ENCODE data around the gene SAMD14.

SAMD14 gene

GRCh38 chr17:50112694-50113093, 17.3 kb downstream of the SAMD14 start:
- DNase-seq (ENCODE audit: low read depth in 2 of 2): no peak

- DNase-seq (ENCODE audit: low read depth in 2 of 2): no peak
These were observed 18.0 kb downstream of the SAMD14 start for GRCh38 chr17:50111673-50112655.

- no peak for DNase-seq (ENCODE audit: low read depth in 2 of 2)
These were observed 19.2 kb downstream of the SAMD14 start for GRCh38 chr17:50110591-50111349.

DNA sequence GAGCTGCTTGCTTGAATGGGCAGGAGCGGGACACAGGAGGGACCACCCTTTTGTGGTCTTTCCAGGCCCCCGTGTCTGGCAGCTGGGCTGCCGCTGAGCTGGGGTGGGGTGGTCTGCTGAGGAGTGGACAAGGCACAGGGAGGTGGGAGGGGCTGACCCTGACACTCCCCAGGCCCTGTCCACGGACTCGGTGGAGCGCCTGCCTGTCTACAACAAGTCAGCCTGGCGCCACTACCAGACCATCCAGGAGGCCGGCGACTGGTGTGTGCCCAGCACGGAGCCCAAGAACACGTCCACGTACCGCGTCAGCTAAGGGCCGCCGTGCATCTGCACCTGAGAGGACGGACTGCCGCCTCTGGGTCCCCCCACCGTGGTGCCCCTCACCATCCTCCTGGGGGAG, 20.2 kb downstream of the SAMD14 start:
- DNase-seq (ENCODE audit: low read depth in 2 of 2): no peak

GRCh38 chr17:50109207-50109606, 20.8 kb downstream of the SAMD14 start:
- no peak for DNase-seq (ENCODE audit: low read depth in 2 of 2)

- no peak for DNase-seq (ENCODE audit: low read depth in 2 of 2)
These were observed 21.4 kb downstream of the SAMD14 start for GRCh38 chr17:50108556-50108955.

DNA sequence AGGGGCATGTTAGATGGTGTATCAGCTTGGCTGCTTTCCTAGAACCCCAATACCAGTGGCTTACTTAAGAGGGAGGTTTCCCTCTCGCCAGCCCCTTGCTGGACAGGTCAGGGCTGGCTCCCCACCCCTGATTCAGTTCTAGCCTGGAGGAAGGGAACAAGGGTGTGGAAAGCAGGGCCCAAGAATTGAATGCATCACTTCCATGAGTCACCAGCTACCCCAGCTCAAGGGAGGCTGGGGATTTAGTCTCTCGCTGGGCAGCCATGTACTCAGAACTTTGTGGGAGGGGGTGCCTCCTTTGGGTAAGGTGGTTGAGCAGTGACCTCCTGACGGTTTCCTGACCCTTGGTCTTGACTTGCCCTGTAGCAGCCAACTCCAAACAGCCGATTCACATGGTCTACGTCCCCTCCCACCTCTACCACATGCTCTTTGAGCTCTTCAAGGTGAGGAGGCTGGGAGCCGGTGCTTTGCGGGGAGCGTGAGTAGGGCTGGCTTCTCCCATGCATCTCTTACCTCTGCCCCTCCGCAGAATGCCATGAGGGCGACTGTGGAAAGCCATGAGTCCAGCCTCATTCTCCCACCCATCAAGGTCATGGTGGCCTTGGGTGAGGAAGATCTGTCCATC, 22.1 kb downstream of the SAMD14 start:
- DNase-seq (ENCODE audit: low read depth in 2 of 2): no peak

GRCh38 chr17:50106393-50107131, 23.4 kb downstream of the SAMD14 start:
- no peak for DNase-seq (ENCODE audit: low read depth in 2 of 2)

DNA sequence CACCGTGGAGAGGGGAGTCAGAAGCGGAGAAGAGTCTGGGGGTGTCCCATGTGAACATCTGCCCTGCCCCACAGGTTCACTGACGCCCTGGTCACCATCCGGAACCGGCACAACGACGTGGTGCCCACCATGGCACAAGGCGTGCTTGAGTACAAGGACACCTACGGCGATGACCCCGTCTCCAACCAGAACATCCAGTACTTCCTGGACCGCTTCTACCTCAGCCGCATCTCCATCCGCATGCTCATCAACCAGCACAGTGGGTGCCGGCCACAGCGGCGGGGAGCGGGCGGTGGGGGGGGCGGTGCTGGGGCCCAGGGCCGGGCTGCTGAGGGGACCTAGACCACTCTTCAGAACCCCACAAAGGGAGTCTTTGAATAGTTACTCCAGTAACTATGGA, 24.1 kb downstream of the SAMD14 start:
- no peak for DNase-seq (ENCODE audit: low read depth in 2 of 2)

DNA sequence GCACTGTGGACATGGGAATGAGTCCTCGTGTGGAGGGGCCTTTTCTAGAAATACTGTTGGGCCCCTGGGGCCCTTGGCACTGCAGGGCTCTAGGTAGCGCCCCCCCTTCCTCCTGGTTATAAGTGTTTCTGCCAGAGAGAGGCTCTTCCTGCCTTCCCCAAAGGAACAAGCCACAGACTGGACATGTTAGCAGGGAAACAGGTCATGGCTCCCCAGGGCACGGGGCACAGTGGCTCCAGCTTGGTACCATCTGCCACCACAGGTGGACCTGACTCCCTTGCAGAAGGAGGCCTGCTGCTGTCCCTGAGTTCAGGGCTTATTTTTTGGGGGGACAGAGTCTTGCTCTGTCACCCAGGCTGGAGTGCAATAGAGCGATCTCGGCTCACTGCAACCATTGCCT, 26.0 kb downstream of the SAMD14 start:
- DNase-seq (ENCODE audit: low read depth in 2 of 2): no peak

DNA sequence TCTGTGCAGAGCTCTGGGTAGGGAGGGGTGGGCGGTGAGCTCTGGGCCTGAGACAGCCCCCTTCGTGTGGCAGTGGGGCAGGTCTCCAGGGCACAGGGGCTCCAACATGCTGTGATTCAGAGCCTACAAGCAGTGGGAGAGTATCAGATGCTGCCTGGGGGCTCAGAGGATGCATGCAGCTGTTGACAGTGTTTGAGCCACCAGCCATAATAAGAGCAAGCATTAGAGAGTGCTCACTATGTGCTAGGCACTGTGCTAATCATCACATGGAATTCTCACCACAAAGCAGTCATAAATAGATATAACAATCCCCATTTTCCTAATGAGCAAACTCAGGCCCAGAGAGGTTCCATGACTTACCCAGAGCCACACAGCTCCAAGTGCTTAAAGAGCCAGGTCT, 26.7 kb downstream of the SAMD14 start:
- DNase-seq (ENCODE audit: low read depth in 2 of 2): no peak

- no peak for DNase-seq (ENCODE audit: low read depth in 2 of 2)
These were observed 27.6 kb downstream of the SAMD14 start for GRCh38 chr17:50102164-50102991.

- no peak for DNase-seq (ENCODE audit: low read depth in 2 of 2)
These were observed 28.4 kb downstream of the SAMD14 start for GRCh38 chr17:50101346-50102163.

- no peak for DNase-seq (ENCODE audit: low read depth in 2 of 2)
These were observed 29.0 kb downstream of the SAMD14 start for GRCh38 chr17:50100921-50101345.

- DNase-seq (ENCODE audit: low read depth in 2 of 2): no peak
These were observed 29.5 kb downstream of the SAMD14 start for GRCh38 chr17:50100480-50100883.

GRCh38 chr17:50099003-50099402, 31.0 kb downstream of the SAMD14 start:
- no peak for DNase-seq (ENCODE audit: low read depth in 2 of 2)

- no peak for DNase-seq (ENCODE audit: low read depth in 2 of 2)
These were observed 31.4 kb downstream of the SAMD14 start for GRCh38 chr17:50098583-50098982.

- DNase-seq (ENCODE audit: low read depth in 2 of 2): no peak
These were observed 32.0 kb downstream of the SAMD14 start for GRCh38 chr17:50097926-50098325.

DNA sequence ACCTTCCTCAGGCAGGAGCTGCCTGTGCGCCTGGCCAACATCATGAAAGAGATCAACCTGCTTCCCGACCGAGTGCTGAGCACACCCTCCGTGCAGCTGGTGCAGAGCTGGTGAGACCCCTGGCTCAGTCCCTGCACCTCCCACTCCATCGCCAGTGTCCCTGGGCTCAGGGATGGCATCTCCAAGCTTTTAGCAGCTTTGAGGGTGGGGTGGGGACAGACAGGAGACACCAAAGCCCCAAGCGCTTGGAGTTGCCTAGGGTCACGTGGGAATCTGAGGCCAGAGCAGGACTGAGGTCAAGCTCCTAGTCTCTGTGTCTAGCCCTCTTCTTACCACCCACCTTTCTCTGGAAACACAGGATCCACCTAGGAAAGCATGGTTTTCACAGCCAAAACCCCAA, 32.5 kb downstream of the SAMD14 start:
- DNase-seq (ENCODE audit: low read depth in 2 of 2): no peak

DNA sequence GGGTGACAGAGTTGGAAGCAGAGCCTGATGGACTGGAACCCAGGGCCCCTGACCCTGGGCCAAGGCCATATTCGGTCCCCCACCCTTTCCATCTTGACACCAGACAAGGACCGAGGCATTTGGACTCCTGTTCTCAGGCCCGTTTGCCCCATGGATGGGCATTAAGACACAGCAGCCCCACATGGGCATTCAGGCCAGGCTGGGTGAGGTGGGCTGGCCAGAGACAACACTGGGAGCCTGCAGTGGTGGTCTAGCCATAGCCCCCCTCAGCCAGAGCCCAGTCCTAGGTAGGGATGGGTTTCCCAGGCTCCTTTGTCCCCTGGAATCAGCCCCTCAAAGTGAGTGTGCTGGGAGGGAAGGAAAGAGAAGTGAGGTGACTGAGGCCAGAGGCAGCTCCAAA, 33.2 kb downstream of the SAMD14 start:
- no peak for DNase-seq (ENCODE audit: low read depth in 2 of 2)

Measured in stimulated activated CD4-positive, alpha-beta T cell treated with anti-CD3 and anti-CD28 coated beads, Interleukin-1b, Interleukin-23, amount 100 ng/mL, for 4 hours (primary cell).